Epithelial cell of proximal tubule (primary cell): ENCODE results near the gene KCNT2. TPM values are rescaled to one million over a fixed set of nuclear protein-coding genes. Genes with fewer than 3 reads are reported as not detected.

ENCODE experiments used
- DNase-seq: peaks from one replicate; pipeline ENCODE4 v3.0.0-alpha.2; 2011; ENCODE audit warnings: low read depth
- H3K4me3 ChIP-seq: 2 replicates; pipeline ENCODE4 v1.5.1; 2011; ENCODE audit warnings: low read depth, mild to moderate bottlenecking, low read length
- total RNA-seq: library from RNA; depleted of rRNA; stranded (reverse); fragments of >200 nt; gene quantifications from 2 replicates; pipeline ENCODE4 v1.2.3, GENCODE V29; 2015
- TF ChIP-seq, protein P1 (sequence below): conservative IDR thresholded peaks from 2 replicates; pipeline ENCODE4 v1.5.1; 2012; ENCODE audit warnings: low read depth, mild to moderate bottlenecking, low read length

KCNT2 gene
- total RNA-seq, 1 donor from 2014 or later, result 1.7 TPM

- no peak overlapping the region for H3K4me3 ChIP-seq
- TF ChIP-seq, protein P1, sequence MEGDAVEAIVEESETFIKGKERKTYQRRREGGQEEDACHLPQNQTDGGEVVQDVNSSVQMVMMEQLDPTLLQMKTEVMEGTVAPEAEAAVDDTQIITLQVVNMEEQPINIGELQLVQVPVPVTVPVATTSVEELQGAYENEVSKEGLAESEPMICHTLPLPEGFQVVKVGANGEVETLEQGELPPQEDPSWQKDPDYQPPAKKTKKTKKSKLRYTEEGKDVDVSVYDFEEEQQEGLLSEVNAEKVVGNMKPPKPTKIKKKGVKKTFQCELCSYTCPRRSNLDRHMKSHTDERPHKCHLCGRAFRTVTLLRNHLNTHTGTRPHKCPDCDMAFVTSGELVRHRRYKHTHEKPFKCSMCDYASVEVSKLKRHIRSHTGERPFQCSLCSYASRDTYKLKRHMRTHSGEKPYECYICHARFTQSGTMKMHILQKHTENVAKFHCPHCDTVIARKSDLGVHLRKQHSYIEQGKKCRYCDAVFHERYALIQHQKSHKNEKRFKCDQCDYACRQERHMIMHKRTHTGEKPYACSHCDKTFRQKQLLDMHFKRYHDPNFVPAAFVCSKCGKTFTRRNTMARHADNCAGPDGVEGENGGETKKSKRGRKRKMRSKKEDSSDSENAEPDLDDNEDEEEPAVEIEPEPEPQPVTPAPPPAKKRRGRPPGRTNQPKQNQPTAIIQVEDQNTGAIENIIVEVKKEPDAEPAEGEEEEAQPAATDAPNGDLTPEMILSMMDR, result no peak
- no peak for DNase-seq
Observed at GRCh38 chr1:196196486-196196885, 411.8 kb downstream of the KCNT2 start.

DNA sequence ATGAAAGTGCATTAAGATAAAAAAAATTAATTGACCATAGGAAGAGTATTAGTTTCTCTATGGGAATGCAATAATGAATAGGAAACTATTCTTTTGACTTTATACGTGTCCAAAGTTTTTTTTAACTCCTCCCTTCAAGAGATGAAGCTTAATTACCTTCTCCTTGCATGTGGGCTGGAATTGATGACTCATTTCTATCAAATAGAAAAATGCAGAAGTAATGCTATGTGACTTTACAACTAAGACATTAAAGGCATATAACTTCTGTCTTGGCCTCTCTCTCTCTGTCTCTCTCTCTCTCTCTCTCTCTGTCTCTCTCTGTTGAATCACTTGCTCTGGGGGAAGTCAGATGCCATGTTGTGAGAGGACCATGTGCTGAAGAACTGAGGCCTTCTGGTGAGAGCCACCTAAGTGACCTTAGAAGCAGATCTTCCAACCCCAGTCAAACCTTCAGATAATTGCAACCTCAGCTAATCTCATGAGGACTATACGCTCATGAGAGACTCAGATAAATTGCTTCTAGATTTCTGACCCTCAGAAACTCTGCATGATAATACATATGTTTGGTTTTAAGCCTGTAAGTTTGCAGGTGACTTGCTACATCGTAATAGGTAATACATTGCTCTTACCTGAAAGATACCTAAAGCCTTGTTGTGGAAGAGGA is 414.2 kb downstream of the KCNT2 start:
- DNase-seq, result no peak
- H3K4me3 ChIP-seq, result no peak overlapping the region
- TF ChIP-seq, protein P1, result no peak

- no peak overlapping the region for H3K4me3 ChIP-seq
- TF ChIP-seq, protein P1, result no peak
- no peak for DNase-seq
Observed at GRCh38 chr1:196183941-196184340, 424.3 kb downstream of the KCNT2 start.

GRCh38 chr1:196181594-196181878 is 426.7 kb downstream of the KCNT2 start:
- TF ChIP-seq, protein P1, result no peak
- no peak overlapping the region for H3K4me3 ChIP-seq
- no peak for DNase-seq

DNA sequence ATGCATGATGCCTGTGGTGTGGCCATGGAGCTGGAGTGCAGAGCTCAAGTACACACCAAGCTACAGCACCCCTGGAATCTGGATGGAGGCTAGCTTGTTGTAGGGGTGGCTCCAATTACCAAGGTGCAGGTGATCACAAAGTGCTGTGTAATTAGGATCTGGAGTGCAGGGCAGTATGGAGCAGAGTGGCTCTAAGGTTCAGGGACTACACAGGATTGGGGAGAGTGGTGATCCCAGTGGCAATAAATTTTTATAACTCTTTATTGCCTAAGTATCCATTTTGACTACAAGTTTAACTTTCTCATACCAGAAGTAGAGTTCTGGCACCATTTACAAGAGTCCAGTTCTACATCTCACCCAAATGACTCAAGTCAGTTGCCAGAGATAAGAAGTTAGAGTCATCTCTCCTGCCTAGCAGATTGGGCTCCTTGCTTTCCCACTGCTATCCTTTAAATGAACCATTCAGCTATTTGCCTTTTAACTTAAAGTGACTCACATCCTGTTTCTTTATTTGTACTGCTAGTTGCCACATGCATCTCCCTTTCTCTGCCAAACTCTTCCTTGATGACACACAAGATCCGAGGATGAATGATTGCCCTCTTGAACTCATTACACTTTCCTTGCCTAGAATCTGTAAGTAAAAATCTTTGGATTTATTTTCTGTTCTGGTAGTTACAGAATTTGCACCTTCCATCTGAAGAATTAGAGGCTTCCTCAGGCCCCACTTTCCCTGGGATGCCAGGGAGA is 427.2 kb downstream of the KCNT2 start:
- no peak overlapping the region for H3K4me3 ChIP-seq
- TF ChIP-seq, protein P1, result no peak
- peak; percentile 86 for DNase-seq

GRCh38 chr1:196178083-196178635 is 430.1 kb downstream of the KCNT2 start:
- DNase-seq, result no peak
- TF ChIP-seq, protein P1, result no peak
- no peak overlapping the region for H3K4me3 ChIP-seq

Other genes with a start within 250 kb of the KCNT2 start
- gene CFH, start 43.6 kb upstream of the KCNT2 start, total RNA-seq, result 1.4 and 9.2 TPM in 2 replicates
- gene CFHR3, start 166.4 kb upstream of the KCNT2 start, total RNA-seq, result not detected in 2 replicates
- gene CFHR1, start 211.3 kb upstream of the KCNT2 start, total RNA-seq, result not detected in 2 replicates